SH-SY5Y (cell line): ENCODE data around the gene LYL1.

ENCODE experiments used
- GATA2 ChIP-seq: IDR thresholded peaks from 2 replicates; pipeline ENCODE4 v1.6.1; 2011; ENCODE audit warnings: mild to moderate bottlenecking, low read depth, low read length
- GATA3 ChIP-seq: IDR thresholded peaks from 2 replicates; pipeline ENCODE4 v1.6.1; 2011; ENCODE audit warnings: low read depth, mild to moderate bottlenecking, low read length, moderate library complexity

LYL1 gene

DNA sequence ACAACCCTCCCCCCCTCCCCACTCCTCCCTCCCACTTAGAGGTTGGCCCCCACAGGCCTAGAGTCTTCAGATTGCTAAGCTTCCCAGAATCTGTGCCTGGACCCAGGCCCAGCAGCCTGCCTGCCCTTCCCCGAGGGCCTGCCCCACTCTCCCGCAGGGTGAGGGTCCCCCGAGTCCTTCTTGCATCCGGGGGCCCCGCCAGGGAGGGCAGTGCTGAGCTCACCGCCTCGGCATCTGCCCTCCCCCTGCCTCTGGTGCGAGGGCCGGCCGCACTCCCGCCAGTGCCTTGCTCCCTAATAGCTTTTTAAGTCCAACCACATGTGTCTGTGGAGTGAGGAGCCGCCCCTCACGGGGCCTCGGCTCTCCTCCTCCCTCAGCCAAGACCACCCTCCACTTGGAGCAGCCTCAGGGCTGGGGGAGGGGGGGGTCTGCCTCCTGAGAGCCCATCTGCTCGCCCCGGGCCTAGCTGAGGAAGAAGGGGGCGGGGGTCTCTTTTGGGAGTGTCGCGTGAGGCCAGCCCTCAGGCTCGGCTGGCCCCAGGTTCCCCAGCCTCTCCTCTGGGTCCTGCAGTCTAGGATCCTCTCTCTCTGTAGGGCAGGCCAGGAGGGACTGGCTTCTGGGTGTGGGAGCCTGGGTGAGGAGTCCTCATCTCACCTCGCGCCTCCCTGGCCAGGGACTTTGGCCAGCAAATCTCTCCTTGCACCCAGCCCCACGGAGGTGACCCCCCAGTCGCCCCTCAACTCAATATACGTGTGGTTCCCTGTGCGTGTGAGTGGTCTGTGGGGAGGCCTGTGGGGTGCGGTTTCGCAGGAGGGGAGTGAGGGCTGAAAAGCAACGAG lies 47.2 kb downstream of the LYL1 start:
- no peak for TF ChIP-seq GATA3
- no peak for TF ChIP-seq GATA2

DNA sequence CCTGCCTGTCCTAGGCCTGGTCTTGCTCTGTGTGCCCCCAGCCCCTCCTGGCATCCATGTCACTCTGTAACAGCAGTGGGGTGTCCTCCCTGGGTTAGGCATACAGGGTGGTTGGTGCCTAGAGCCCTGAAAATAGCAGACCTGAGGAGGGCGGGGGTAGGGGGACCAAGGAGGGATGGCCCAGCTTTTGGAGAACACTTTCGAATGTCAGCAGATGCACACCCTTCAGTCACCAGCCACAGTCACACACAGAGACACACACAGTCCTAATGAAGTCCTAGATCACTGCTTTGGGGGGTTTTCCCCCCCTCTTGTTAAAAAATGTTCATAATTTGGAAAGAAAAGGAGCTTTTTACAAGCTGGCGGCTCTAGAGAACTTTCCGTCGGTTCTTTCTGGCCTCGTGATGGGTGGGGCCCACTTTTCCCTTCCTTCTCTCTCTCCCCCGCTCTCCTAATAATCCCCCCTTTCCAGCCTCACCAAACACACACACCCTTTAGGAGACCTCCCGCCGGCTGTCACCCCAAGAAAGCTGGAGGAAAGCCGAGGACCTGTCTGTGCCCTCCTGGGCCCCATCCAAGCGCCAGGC lies 47.9 kb downstream of the LYL1 start:
- TF ChIP-seq GATA2 (no peak), GATA3 (no peak)

DNA sequence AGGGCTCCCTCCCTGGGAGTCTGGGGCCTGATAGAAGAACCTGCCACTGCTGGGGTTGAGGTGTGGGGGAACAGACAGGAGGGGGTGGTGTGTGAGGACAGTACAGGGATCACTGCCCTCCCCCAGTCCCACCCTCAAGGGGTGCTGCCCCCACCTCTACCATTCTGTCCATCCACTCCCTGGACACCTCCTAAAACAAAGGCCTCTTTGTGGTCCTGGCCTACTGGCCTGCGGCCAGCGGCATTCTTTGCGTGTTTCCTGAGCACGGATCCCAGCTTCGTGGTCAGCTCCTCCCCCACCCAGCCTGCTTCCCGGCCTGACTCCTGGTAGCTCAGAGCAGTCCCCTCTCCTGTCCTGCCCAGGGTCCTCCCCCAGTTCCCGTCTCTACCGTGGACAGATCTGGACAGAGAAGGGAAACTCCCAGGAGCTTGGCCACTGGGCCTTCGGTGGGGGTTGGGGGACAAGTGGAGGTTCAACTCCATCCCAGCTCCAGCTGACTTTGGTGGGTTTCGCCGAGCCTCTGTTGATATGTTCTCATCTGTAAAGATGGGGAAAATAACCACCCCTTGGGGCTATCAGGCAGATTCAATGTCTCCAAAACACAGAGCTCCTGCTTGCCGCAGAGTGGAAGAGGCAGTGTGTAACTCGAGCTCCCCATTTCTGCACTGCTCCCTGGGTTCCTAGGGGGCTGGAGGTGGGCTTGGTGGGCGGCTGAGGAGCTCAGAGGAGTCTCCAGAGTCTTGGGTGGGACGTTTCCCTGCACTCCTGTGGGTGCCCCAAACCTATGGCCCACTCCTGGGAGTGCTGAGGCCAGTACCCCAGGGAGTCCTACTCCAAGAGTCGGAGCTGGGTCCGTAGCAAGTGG lies 48.7 kb downstream of the LYL1 start:
- TF ChIP-seq GATA2 = no peak

DNA sequence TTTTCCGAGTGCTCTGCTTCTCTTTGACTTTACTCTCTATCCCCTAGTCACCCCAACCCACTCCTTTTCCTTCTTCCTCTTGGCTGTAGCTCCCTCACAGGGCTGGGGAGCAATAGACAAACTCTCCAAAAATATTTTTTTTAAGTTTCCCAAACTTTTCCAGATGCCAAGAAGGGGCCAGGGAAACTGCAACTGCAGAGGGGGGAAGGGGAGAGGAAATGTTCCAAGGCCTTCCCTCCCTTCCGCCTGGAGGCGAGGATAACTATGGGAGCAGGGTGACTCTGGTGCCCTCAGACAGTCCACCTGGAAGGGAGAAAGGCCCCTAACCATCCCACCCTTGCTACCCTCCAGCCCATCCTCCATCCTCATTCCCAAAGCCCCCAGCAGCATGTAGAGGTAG lies 49.4 kb downstream of the LYL1 start:
- TF ChIP-seq GATA3 = no peak
- TF ChIP-seq GATA2 = no peak

DNA sequence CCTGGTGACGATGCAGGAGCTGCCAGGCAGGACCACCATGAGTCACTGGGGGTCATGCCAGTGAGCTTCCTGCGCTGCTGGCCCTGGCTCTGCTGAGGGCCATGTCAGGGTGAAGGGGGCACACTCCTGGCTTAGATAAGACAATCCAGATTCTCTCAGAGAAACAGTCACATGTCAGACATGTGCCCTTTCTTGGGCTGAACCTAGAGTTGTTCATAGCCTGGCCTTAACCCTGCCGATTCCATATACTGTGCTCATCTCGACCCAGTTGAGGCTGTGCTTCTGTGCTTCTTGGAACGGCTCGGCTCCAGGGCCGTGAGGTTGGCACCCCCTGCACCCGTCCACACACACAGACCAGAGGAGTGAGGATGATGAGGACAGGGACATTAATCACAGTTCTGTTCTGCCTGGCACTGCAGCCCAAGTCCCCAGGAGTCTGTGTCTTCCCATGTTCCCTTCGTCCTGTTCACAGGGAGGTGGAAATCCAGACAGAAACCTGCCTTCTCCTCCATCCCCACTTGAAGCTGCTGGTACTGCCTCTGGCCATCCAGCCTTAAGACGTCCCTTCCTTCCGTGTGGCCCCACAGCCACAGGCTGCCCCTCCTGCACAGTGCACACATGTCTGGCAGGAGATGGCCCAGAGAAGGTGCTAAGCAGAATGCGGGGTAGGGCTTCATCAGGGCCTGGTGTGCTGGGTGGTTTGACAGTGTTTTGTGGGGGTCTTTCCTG lies 50.0 kb downstream of the LYL1 start:
- TF ChIP-seq GATA2 = no peak
- no peak for TF ChIP-seq GATA3

DNA sequence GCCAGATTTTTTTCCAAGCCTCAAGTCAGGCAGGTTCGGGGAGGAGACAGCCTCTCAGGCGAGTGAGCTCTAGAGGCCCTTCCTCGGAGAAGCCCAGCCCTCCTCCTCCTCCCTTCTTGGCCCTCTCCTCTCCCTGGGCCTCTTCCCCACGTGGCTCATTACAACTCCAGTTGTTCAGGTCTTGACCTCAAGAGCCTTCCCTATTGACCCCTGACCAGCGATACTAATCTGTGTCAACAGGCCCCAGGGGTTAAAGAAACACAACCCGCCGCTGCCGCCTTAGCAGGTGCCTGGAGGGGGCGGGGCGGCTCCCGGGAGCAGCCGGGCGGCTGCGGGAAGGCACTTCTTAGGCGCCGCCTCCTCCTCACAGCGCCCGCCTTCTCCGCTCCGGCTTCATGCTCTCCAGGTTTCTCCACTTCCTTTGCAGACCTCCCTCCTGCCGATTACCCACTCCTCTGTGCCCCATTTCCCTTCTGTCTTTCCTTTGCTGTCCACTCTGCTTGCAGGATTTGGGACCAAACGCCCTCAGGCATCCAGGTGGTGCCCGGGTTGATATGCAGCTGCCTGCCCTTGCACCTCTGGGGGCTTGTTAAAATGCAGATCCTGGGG lies 51.0 kb downstream of the LYL1 start:
- TF ChIP-seq GATA2 = no peak

DNA sequence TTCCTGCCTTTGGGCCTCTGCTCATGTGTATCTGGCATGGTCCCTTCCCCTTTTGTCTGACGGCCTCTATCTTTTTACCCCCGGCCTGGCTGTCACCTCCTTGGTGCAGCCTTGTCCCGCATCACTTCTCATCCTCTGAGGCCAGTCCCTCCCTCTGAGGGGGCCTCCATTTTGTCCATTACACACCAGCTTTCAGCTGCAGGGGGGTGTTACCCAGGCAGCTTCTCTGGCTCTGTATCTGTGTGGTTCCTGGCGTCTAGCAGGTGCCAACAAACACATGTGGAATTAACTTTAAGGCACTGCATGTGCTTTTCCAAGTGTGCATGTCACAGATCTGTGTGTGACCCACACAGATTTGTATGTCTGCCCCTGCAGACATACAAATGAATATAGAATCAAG lies 52.4 kb downstream of the LYL1 start:
- TF ChIP-seq GATA2 = no peak
- no peak for TF ChIP-seq GATA3
